Tibial artery (tissue), 4 donors: ENCODE data around the gene GRIK3.
A peak's percentile ranks its signal among the peaks of the same experiment; 100 is the strongest.

Experiments
- DNase-seq, 2 donors: peaks; one replicate each; pipeline ENCODE4 v3.0.0-alpha.2; 2019
- H3K27ac ChIP-seq, 2 donors: fragments of 200-600 bp; sonication (generic) in 1 of 2; 1 replicate in 1 of 2; 2 replicates in 1 of 2; pipeline ENCODE4 v1.5.1; 2018 to 2019; ENCODE audit warnings: mild to moderate bottlenecking in 1 of 2
- H3K27me3 ChIP-seq, 2 donors: fragments of 200-600 bp; sonication (generic) in 1 of 2; one replicate each; pipeline versions ENCODE4 v1.5.1 to v1.6.0; 2016 to 2019
- H3K36me3 ChIP-seq, 3 donors: fragments of 200-600 bp; sonication (generic) in 2 of 3; one replicate each; pipeline ENCODE4 v1.5.1; 2016 to 2019; ENCODE audit warnings: mild to moderate bottlenecking in 2 of 3
- H3K4me1 ChIP-seq, 4 donors: fragments of 200-600 bp; sonication (generic) in 2 of 4; 1 replicate in 3 of 4; 2 replicates in 1 of 4; pipeline ENCODE4 v1.5.1; 2016 to 2019
- H3K4me3 ChIP-seq, 2 donors: fragments of 200-600 bp; sonication (generic) in 1 of 2; 1 replicate in 1 of 2; 2 replicates in 1 of 2; pipeline ENCODE4 v1.5.1; 2018 to 2019; ENCODE audit warnings: mild to moderate bottlenecking in 2 of 2
- H3K9me3 ChIP-seq, 3 donors: fragments of 200-600 bp; sonication (generic) in 1 of 3; one replicate each; pipeline ENCODE4 v1.5.1; 2016 to 2019
- CTCF ChIP-seq, 2 experiments: fragments of 200-600 bp in 1 of 2; fragments of 450-650 bp in 1 of 2; IDR thresholded peaks; one replicate each; pipeline ENCODE4 v1.5.1; 2017 to 2019; ENCODE audit warnings: antibody characterized with exemption in 2 of 2, mild to moderate bottlenecking in 1 of 2, moderate library complexity in 1 of 2
- intact Hi-C: fragments of 100-400 bp; cut with DNase I; formaldehyde crosslinking; loops from one replicate; pipeline ENCODE4 v1.15.0; 2023; ENCODE audit warnings: low total_unique reads

GRIK3 gene

GRCh38 chr1:36752891-36753361 lies 281.4 kb downstream of the GRIK3 start:
- no peak for TF ChIP-seq CTCF (IDR thresholded peaks at IDR 0.05)
- intact Hi-C loops, result no loop called here
- no peaks in the 10 kb centered on the region for H3K9me3 ChIP-seq
- H3K27ac ChIP-seq, result no peak overlapping the region
- no peaks in the 10 kb centered on the region for H3K4me1 ChIP-seq
- peak in 1 of 2 donors; percentile 41 for DNase-seq
- no peaks in the 10 kb centered on the region for H3K36me3 ChIP-seq
- peaks cover 0 to 13% of the 10 kb centered on the region in 2 donors for H3K27me3 ChIP-seq
- no peak overlapping the region for H3K4me3 ChIP-seq

GRCh38 chr1:36752431-36752830 lies 281.9 kb downstream of the GRIK3 start:
- Histone ChIP-seq H3K9me3 (no peaks in the 10 kb centered on the region), H3K27me3 (peaks cover 0 to 13% of the 10 kb centered on the region in 2 donors), H3K4me3 (no peak overlapping the region), H3K36me3 (no peaks in the 10 kb centered on the region), H3K4me1 (no peaks in the 10 kb centered on the region), H3K27ac (no peak overlapping the region)
- intact Hi-C loops, result no loop called here
- DNase-seq, result peak in 1 of 2 donors; percentile 40
- TF ChIP-seq CTCF (IDR thresholded peaks at IDR 0.05), result no peak

GRCh38 chr1:36751525-36751924 lies 282.8 kb downstream of the GRIK3 start:
- H3K9me3 ChIP-seq, result no peaks in the 10 kb centered on the region
- no peaks in the 10 kb centered on the region for H3K36me3 ChIP-seq
- no peaks in the 10 kb centered on the region for H3K4me1 ChIP-seq
- TF ChIP-seq CTCF (IDR thresholded peaks at IDR 0.05), result no peak
- no peak for DNase-seq
- H3K27me3 ChIP-seq, result peaks cover 0 to 13% of the 10 kb centered on the region in 2 donors
- H3K27ac ChIP-seq, result no peak overlapping the region
- intact Hi-C loops, result no loop called here
- H3K4me3 ChIP-seq, result no peak overlapping the region

- H3K27me3 ChIP-seq, result peaks cover 0 to 7% of the 10 kb centered on the region in 2 donors
- intact Hi-C loops, result no loop called here
These were observed 285.8 kb downstream of the GRIK3 start for GRCh38 chr1:36748466-36748865.

More at GRCh38 chr1:36748466-36748865, 285.8 kb downstream of the GRIK3 start:
- H3K27ac ChIP-seq, result no peak overlapping the region
- no peak for TF ChIP-seq CTCF (IDR thresholded peaks at IDR 0.05)
- H3K4me3 ChIP-seq, result no peak overlapping the region
- peak in 1 of 2 donors; percentile 2 for DNase-seq
- H3K4me1 ChIP-seq, result no peaks in the 10 kb centered on the region
- H3K36me3 ChIP-seq, result no peaks in the 10 kb centered on the region
- no peaks in the 10 kb centered on the region for H3K9me3 ChIP-seq
